Lung (tissue), 12 donors: ENCODE measurements around the gene POLR3A. TPM values are rescaled to one million over a fixed set of nuclear protein-coding genes. Genes with fewer than 3 reads are reported as not detected.

ENCODE experiments used
- ATAC-seq: fragments of 200-7000 bp; cut with Tn5 transposase; one replicate; pipeline ENCODE4 v1.9.1; 2020; ENCODE audit warnings: moderate number of reproducible peaks; ENCODE audit not compliant: insufficient read depth, low FRiP score
- DNase-seq, 3 donors: peaks; one replicate each; pipeline ENCODE4 v3.0.0-alpha.2; 2013 to 2017
- H3K27ac ChIP-seq, 2 donors: one replicate each; pipeline ENCODE4 v1.5.1; 2013; ENCODE audit warnings: mild to moderate bottlenecking in 2 of 2, moderate library complexity in 2 of 2, control low read depth in 1 of 2, inconsistent platforms in 1 of 2, low read depth in 1 of 2, low read length in 1 of 2
- H3K27me3 ChIP-seq, 3 donors: one replicate each; pipeline ENCODE4 v1.5.1; 2013; ENCODE audit warnings: low read length in 2 of 3; ENCODE audit not compliant: control insufficient read depth in 3 of 3, insufficient read depth in 3 of 3
- H3K36me3 ChIP-seq, 4 donors: one replicate each; pipeline ENCODE4 v1.5.1; 2013; ENCODE audit warnings: low read length in 4 of 4, mild to moderate bottlenecking in 1 of 4, moderate library complexity in 1 of 4; ENCODE audit not compliant: control insufficient read depth in 4 of 4, insufficient read depth in 4 of 4
- H3K4me1 ChIP-seq, 5 donors: one replicate each; pipeline ENCODE4 v1.5.1; 2013; ENCODE audit warnings: low read length in 5 of 5, mild to moderate bottlenecking in 2 of 5, moderate library complexity in 1 of 5; ENCODE audit not compliant: control insufficient read depth in 5 of 5, insufficient read depth in 5 of 5
- H3K4me3 ChIP-seq: one replicate; pipeline ENCODE4 v1.5.1; 2013; ENCODE audit warnings: mild to moderate bottlenecking, control low read depth, moderate library complexity
- H3K9ac ChIP-seq, 2 donors: one replicate each; pipeline ENCODE4 v1.5.1; 2013; ENCODE audit warnings: low read length in 2 of 2, control low read depth in 1 of 2; ENCODE audit not compliant: insufficient read depth in 1 of 2
- H3K9me3 ChIP-seq, 4 donors: one replicate each; pipeline ENCODE4 v1.5.1; 2013; ENCODE audit warnings: low read length in 3 of 4, mild to moderate bottlenecking in 1 of 4, moderate library complexity in 1 of 4; ENCODE audit not compliant: control insufficient read depth in 4 of 4, insufficient read depth in 3 of 4
- CTCF ChIP-seq: IDR thresholded peaks from 2 replicates; pipeline ENCODE4 v1.5.1; 2012; ENCODE audit warnings: mild to moderate bottlenecking; ENCODE audit errors: control extremely low read depth, extremely low read depth
- WGBS, 2 donors: extraction: QIAGEN DNeasy Blood & Tissue Kit; methylation state at CpG; one replicate each; pipeline ENCODE4 v1.1.7; 2013; 5-methylcytosine and 5-hydroxymethylcytosine counted together
- polyA plus RNA-seq, 2 donors: library from polyadenylated mRNA; stranded (reverse); fragments of 200-250 nt; gene quantifications; one replicate each; pipeline ENCODE4 v1.2.1, GENCODE V29; 2013
- total RNA-seq, 2 donors: library from RNA; depleted of rRNA in 1 of 2; stranded (reverse); fragments of >200 nt in 1 of 2; gene quantifications; one replicate each; pipeline ENCODE4 v1.2.1, GENCODE V29; 2014 to 2021
- donor health status: control.
- donor health status: control.
- donor health status: Bipolar disorder and iron deficiency.
- donor health status: healthy.
- donor health status: DM: yes; HTN: yes; CAD: no.

Gene POLR3A
- total and polyA plus RNA-seq, 4 donors: 3.9 to 15.0 (median 8.7) TPM

- H3K27ac ChIP-seq: no peak overlapping the region
- no peak overlapping the region for H3K9ac ChIP-seq
- ATAC-seq (no peak), DNase-seq (no peak)
- no peak overlapping the region for H3K4me3 ChIP-seq
- no peaks in the 10 kb centered on the region for H3K27me3 ChIP-seq
- no peak for TF ChIP-seq CTCF
- no peaks in the 10 kb centered on the region for H3K36me3 ChIP-seq
- 89 to 92% methylated on average over 6 of the region's 6 CpGs for WGBS, 2 donors
- H3K4me1 ChIP-seq: peaks cover 0 to 26% (median 8%) of the 10 kb centered on the region in 5 donors
- H3K9me3 ChIP-seq: peaks cover 0 to 4% (median 0%) of the 10 kb centered on the region in 4 donors
These were observed 68.4 kb downstream of the POLR3A start for GRCh38 chr10:77960829-77961329.

GRCh38 chr10:77959887-77960455 lies 69.3 kb downstream of the POLR3A start:
- Histone ChIP-seq H3K9ac (no peak overlapping the region), H3K27ac (no peak overlapping the region), H3K4me3 (no peak overlapping the region), H3K9me3 (peaks cover 0 to 4% (median 0%) of the 10 kb centered on the region in 4 donors), H3K27me3 (no peaks in the 10 kb centered on the region), H3K4me1 (peaks cover 0 to 26% (median 8%) of the 10 kb centered on the region in 5 donors), H3K36me3 (no peaks in the 10 kb centered on the region)
- peak; percentile 87 to 96 (median 94) for DNase-seq
- no peak for ATAC-seq
- WGBS, 2 donors: 69 to 79% methylated on average over 8 of the region's 8 CpGs
- TF ChIP-seq CTCF: no peak

GRCh38 chr10:77959384-77959783 lies 69.9 kb downstream of the POLR3A start:
- H3K4me1 ChIP-seq: peaks cover 0 to 26% (median 8%) of the 10 kb centered on the region in 5 donors
- H3K27me3 ChIP-seq: no peaks in the 10 kb centered on the region
- no peak for TF ChIP-seq CTCF
- WGBS, 2 donors: 68 to 87% methylated on average over 4 of the region's 4 CpGs
- H3K9me3 ChIP-seq: peaks cover 0 to 4% (median 0%) of the 10 kb centered on the region in 4 donors
- no peak overlapping the region for H3K4me3 ChIP-seq
- no peak overlapping the region for H3K27ac ChIP-seq
- no peaks in the 10 kb centered on the region for H3K36me3 ChIP-seq
- peak; percentile 74 to 93 (median 92) for DNase-seq
- no peak overlapping the region for H3K9ac ChIP-seq
- ATAC-seq: no peak

- H3K9ac ChIP-seq: no peak overlapping the region
- WGBS, 2 donors: 75 to 91% methylated on average over 1 of the region's 1 CpG
- no peak for ATAC-seq
These were observed 74.2 kb downstream of the POLR3A start for GRCh38 chr10:77955136-77955535.

More at GRCh38 chr10:77955136-77955535, 74.2 kb downstream of the POLR3A start:
- H3K27me3 ChIP-seq: no peaks in the 10 kb centered on the region
- DNase-seq: no peak
- TF ChIP-seq CTCF: no peak
- H3K9me3 ChIP-seq: peaks cover 0 to 11% (median 3%) of the 10 kb centered on the region in 4 donors
- H3K36me3 ChIP-seq: no peaks in the 10 kb centered on the region
- H3K4me3 ChIP-seq: no peak overlapping the region
- peaks cover 0 to 14% (median 3%) of the 10 kb centered on the region in 5 donors for H3K4me1 ChIP-seq
- H3K27ac ChIP-seq: no peak overlapping the region
